ENCODE data around the gene DIPK1B.

GRCh38 chr9:136765041-136765440 lies 52.7 kb downstream of the DIPK1B start:
- TF ChIP-seq CTCF (conservative IDR thresholded peaks at IDR 0.05; ENCODE audit: low read depth, low read length) (no peak), EZH2phosphoT487 (IDR thresholded peaks at IDR 0.05; ENCODE audit: borderline replicate concordance, low read length) (no peak)
